ENCODE measurements around the gene MAD1L1.

The MAD1L1 gene

DNA sequence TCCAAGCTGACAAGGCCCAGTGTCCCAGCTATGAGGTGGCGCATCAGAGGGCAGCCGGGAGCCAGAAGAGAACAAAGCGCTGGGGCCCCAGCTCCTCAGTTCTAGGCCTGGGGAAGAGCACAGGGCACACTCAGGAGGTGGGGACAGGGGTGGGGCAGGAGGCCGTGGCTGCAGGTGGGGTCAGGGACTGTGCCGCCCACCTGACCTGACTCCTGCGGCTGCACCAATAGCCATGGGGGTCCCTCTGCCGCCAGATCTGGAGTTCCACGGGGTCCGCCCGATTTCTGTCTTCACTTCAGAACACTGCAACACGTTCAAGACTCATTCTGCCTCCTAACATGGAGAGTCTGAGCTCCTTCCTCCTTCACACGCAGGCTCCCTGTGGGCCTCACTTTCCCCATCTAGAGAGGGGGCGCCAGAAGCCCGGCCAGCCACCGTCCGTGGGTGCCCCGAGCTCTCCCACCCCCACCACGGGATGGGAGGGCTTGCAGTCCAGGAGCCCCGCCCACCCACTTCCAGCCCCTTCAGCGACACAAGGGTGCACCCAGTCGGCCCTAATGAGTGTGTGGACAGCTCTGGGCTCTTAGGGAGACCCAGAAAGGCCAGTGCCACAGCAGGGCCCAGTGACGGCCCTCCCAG, 278.3 kb downstream of the MAD1L1 start:
- H3K27me3 ChIP-seq (ENCODE audit: insufficient read depth, poor library complexity, severe bottlenecking) = no peaks in the 10 kb centered on the region
- H3K9me3 ChIP-seq (ENCODE audit: severe bottlenecking) = no peaks in the 10 kb centered on the region
- DNase-seq (ENCODE audit: low spot score) (no peak), ATAC-seq (ENCODE audit: low read depth) (no peak)
- no peak overlapping the region for H3K27ac ChIP-seq (ENCODE audit: poor library complexity, severe bottlenecking)
- H3K4me3 ChIP-seq (ENCODE audit: severe bottlenecking) = no peak overlapping the region
- H3K4me1 ChIP-seq (ENCODE audit: insufficient read depth, poor library complexity, severe bottlenecking) = no peaks in the 10 kb centered on the region
- TF ChIP-seq, protein P1, sequence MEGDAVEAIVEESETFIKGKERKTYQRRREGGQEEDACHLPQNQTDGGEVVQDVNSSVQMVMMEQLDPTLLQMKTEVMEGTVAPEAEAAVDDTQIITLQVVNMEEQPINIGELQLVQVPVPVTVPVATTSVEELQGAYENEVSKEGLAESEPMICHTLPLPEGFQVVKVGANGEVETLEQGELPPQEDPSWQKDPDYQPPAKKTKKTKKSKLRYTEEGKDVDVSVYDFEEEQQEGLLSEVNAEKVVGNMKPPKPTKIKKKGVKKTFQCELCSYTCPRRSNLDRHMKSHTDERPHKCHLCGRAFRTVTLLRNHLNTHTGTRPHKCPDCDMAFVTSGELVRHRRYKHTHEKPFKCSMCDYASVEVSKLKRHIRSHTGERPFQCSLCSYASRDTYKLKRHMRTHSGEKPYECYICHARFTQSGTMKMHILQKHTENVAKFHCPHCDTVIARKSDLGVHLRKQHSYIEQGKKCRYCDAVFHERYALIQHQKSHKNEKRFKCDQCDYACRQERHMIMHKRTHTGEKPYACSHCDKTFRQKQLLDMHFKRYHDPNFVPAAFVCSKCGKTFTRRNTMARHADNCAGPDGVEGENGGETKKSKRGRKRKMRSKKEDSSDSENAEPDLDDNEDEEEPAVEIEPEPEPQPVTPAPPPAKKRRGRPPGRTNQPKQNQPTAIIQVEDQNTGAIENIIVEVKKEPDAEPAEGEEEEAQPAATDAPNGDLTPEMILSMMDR (IDR thresholded peaks at IDR 0.05; ENCODE audit: poor library complexity, severe bottlenecking) = no peak
- no peaks in the 10 kb centered on the region for H3K36me3 ChIP-seq (ENCODE audit: low read depth)

DNA sequence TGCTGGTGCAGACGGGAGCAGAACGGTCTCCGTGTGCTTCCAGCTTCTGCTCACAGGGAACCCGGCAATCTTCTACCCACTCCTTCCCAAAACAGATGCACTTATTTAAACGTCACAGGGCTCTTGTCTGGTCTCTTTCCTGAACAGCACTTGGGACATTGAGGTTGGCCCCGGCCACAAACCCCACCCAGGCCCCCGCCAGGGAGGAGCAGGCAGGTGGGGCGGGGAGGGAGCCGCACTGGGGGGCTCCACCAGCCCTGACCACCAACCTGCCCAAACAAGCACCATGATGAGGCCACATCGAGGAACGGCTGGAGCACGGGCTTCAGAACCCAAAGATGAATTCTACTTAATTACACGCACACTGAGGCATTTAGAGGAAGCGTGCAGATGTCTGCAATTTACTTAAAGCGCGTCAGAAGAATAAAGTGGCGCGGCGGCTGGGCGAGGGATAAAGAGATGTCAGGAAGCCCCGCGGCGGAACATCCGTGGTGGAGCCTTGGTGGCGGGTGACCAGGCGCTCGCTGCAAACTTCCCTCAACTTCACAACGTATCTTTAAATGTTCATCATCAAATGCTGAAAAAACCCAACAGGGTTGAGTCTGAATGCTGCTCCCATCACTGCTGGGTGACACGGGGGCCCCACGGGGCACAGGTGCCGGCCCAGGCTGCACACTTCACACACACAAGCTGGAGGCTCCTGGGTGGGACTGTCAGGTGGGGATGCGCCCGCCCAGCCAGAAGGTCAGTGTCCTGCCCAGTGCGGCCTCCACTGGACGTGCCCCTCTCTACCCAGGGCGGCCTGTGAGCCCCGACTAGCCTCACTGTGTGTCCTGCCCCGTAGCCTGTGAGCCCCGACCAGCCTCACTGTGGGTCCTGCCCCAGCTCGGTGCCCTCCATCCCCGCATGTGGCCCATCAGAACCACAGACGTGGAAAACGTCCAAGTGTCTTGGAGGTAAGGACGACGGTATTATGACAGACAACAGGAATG, 279.2 kb downstream of the MAD1L1 start:
- no peak overlapping the region for H3K27ac ChIP-seq (ENCODE audit: poor library complexity, severe bottlenecking)
- no peaks in the 10 kb centered on the region for H3K9me3 ChIP-seq (ENCODE audit: severe bottlenecking)
- DNase-seq (ENCODE audit: low spot score) = no peak
- no peaks in the 10 kb centered on the region for H3K36me3 ChIP-seq (ENCODE audit: low read depth)
- no peaks in the 10 kb centered on the region for H3K4me1 ChIP-seq (ENCODE audit: insufficient read depth, poor library complexity, severe bottlenecking)
- no peaks in the 10 kb centered on the region for H3K27me3 ChIP-seq (ENCODE audit: insufficient read depth, poor library complexity, severe bottlenecking)
- H3K4me3 ChIP-seq (ENCODE audit: severe bottlenecking) = no peak overlapping the region
- TF ChIP-seq, protein P1 (IDR thresholded peaks at IDR 0.05; ENCODE audit: poor library complexity, severe bottlenecking) = no peak
- ATAC-seq (ENCODE audit: low read depth) = no peak

- Histone ChIP-seq H3K36me3 (ENCODE audit: low read depth) (no peaks in the 10 kb centered on the region), H3K27me3 (ENCODE audit: insufficient read depth, poor library complexity, severe bottlenecking) (no peaks in the 10 kb centered on the region), H3K27ac (ENCODE audit: poor library complexity, severe bottlenecking) (no peak overlapping the region), H3K4me3 (ENCODE audit: severe bottlenecking) (no peak overlapping the region), H3K9me3 (ENCODE audit: severe bottlenecking) (no peaks in the 10 kb centered on the region), H3K4me1 (ENCODE audit: insufficient read depth, poor library complexity, severe bottlenecking) (no peaks in the 10 kb centered on the region)
- TF ChIP-seq, protein P1 (IDR thresholded peaks at IDR 0.05; ENCODE audit: poor library complexity, severe bottlenecking) = no peak
- DNase-seq (ENCODE audit: low spot score) (no peak), ATAC-seq (ENCODE audit: low read depth) (no peak)
Observed at GRCh38 chr7:1952781-1953180, 280.0 kb downstream of the MAD1L1 start.

DNA sequence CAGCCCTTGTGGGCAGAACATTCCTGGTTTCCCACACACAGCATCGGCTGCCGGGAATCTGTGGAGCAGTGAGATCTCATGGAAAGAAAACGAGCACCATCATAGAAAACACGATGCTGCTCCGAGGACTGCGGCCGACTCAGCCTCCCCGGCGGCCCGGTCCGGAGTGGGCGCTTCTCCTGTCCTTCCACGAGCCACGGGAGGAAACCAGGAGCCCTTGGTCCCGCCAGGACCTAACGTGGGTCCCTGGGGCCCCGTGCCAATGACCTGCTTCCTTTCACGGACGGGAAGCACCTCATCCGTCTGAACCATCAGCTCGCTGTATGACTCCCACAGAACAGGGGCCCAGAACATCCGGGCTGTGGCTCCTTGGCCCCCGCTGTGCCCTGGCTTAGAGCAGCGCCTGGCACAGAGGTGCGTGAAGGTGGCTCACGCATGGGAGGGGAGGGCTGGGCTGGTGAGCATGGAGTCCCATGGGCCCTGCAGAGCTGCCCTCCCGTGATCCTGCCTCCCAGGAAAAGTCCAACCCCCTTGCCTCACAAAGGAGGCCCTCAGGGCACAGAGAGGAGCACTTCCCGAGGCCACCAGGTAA, 280.5 kb downstream of the MAD1L1 start:
- Histone ChIP-seq H3K4me3 (ENCODE audit: severe bottlenecking) (no peak overlapping the region), H3K9me3 (ENCODE audit: severe bottlenecking) (no peaks in the 10 kb centered on the region), H3K27ac (ENCODE audit: poor library complexity, severe bottlenecking) (no peak overlapping the region), H3K4me1 (ENCODE audit: insufficient read depth, poor library complexity, severe bottlenecking) (no peaks in the 10 kb centered on the region), H3K36me3 (ENCODE audit: low read depth) (no peaks in the 10 kb centered on the region), H3K27me3 (ENCODE audit: insufficient read depth, poor library complexity, severe bottlenecking) (no peaks in the 10 kb centered on the region)
- TF ChIP-seq, protein P1 (IDR thresholded peaks at IDR 0.05; ENCODE audit: poor library complexity, severe bottlenecking) = no peak
- DNase-seq (ENCODE audit: low spot score) (no peak), ATAC-seq (ENCODE audit: low read depth) (no peak)

Measured in RWPE2 (cell line).